ENCODE results near the gene NSD1.

NSD1 gene

GRCh38 chr5:177220576-177220975 lies 87.0 kb downstream of the NSD1 start:
- H3K27ac Mint-ChIP-seq, result no peak overlapping the region
- H3K4me3 Mint-ChIP-seq, result no peak overlapping the region
- peaks cover 16% of the 10 kb centered on the region for H3K36me3 Mint-ChIP-seq
- H3K4me1 Mint-ChIP-seq, result peaks cover 59% of the 10 kb centered on the region
- H3K9me3 Mint-ChIP-seq, result no peaks in the 10 kb centered on the region
- no peaks in the 10 kb centered on the region for H3K27me3 Mint-ChIP-seq

- Mint-ChIP-seq H3K9me3 (no peaks in the 10 kb centered on the region), H3K36me3 (peaks cover 14% of the 10 kb centered on the region), H3K4me3 (no peak overlapping the region), H3K27ac (no peak overlapping the region), H3K27me3 (no peaks in the 10 kb centered on the region), H3K4me1 (peaks cover 52% of the 10 kb centered on the region)
Measured at GRCh38 chr5:177222269-177222668, 88.7 kb downstream of the NSD1 start.

GRCh38 chr5:177225798-177226197 lies 92.2 kb downstream of the NSD1 start:
- H3K36me3 Mint-ChIP-seq, result peaks cover 10% of the 10 kb centered on the region

GRCh38 chr5:177226860-177227259 lies 93.3 kb downstream of the NSD1 start:
- no peak overlapping the region for H3K27ac Mint-ChIP-seq
- no peak overlapping the region for H3K4me3 Mint-ChIP-seq
- H3K9me3 Mint-ChIP-seq, result no peaks in the 10 kb centered on the region
- no peaks in the 10 kb centered on the region for H3K27me3 Mint-ChIP-seq
- peaks cover 8% of the 10 kb centered on the region for H3K36me3 Mint-ChIP-seq
- H3K4me1 Mint-ChIP-seq, result peaks cover 45% of the 10 kb centered on the region

More at GRCh38 chr5:177225798-177226197, 92.2 kb downstream of the NSD1 start:
- no peak overlapping the region for H3K4me3 Mint-ChIP-seq
- no peaks in the 10 kb centered on the region for H3K9me3 Mint-ChIP-seq
- H3K27ac Mint-ChIP-seq, result no peak overlapping the region
- H3K4me1 Mint-ChIP-seq, result peaks cover 51% of the 10 kb centered on the region
- no peaks in the 10 kb centered on the region for H3K27me3 Mint-ChIP-seq

DNA sequence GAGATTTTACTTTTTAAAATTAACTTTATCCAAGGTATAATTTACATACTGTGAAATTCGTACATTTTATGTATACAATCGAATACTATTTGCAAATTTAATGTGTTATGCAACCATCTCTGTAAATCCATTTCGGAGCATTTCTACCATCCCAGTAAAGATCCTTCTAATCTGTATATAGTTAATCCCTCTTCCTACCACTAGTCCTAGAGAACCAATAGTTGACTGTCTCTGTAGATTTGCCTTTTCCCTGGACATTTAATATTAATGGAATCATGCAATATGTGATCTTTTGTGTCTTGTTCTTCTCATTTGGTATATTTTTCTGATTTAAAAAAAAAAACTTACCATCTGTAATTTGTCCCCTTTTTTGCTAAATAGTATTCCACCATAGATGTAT lies 95.2 kb downstream of the NSD1 start:
- Mint-ChIP-seq H3K4me3 (no peak overlapping the region), H3K36me3 (peaks cover 4% of the 10 kb centered on the region)

GRCh38 chr5:177230660-177231059 lies 97.1 kb downstream of the NSD1 start:
- no peak overlapping the region for H3K27ac Mint-ChIP-seq
- H3K36me3 Mint-ChIP-seq, result peaks cover 2% of the 10 kb centered on the region
- H3K4me3 Mint-ChIP-seq, result no peak overlapping the region
- peaks cover 48% of the 10 kb centered on the region for H3K4me1 Mint-ChIP-seq
- H3K27me3 Mint-ChIP-seq, result no peaks in the 10 kb centered on the region
- H3K9me3 Mint-ChIP-seq, result no peaks in the 10 kb centered on the region

More for the DNA sequence above, 95.2 kb downstream of the NSD1 start:
- no peaks in the 10 kb centered on the region for H3K9me3 Mint-ChIP-seq
- peaks cover 48% of the 10 kb centered on the region for H3K4me1 Mint-ChIP-seq
- H3K27ac Mint-ChIP-seq, result no peak overlapping the region
- no peaks in the 10 kb centered on the region for H3K27me3 Mint-ChIP-seq

DNA sequence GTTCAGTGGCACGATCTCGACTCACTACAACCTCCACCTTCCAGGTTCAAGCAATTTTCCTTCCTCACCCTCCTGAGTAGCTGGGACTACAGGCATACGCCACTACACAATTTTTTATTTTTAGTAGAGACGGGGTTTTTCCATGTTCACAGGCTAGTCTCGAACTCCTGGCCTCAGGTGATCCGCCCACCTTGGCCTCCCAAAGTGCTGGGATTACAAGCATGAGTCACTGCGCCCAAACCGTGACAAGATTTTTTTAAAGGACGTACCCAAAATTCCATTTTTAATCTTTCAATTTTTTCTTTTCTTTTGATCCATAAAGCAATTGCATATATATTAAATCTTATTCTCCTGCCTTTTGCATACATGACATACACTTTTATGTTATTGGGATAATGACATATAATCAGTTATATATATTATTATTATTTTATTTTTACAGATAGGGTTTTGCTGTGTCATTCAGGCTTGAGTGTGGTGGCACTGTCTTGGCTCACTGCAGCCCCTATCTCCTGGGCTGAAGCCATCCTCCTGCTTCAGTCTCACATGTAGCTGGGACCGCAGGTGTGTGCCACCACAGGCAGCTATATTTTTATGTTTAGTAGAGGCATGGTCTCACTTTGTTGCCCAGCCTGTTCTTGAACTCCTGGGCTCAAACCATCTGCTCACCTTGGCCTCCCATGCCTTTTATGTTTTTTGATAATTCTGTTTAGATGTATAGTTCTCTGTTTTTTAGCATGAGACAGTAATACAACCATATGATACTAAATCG lies 98.1 kb downstream of the NSD1 start:
- Mint-ChIP-seq H3K27ac (no peak overlapping the region), H3K9me3 (no peaks in the 10 kb centered on the region), H3K36me3 (peaks cover 5% of the 10 kb centered on the region), H3K4me1 (peaks cover 52% of the 10 kb centered on the region), H3K27me3 (no peaks in the 10 kb centered on the region), H3K4me3 (no peak overlapping the region)

GRCh38 chr5:177232358-177232757 lies 98.8 kb downstream of the NSD1 start:
- Mint-ChIP-seq H3K9me3 (no peaks in the 10 kb centered on the region), H3K27me3 (no peaks in the 10 kb centered on the region), H3K4me3 (no peak overlapping the region), H3K4me1 (peaks cover 47% of the 10 kb centered on the region), H3K36me3 (peaks cover 5% of the 10 kb centered on the region), H3K27ac (no peak overlapping the region)

DNA sequence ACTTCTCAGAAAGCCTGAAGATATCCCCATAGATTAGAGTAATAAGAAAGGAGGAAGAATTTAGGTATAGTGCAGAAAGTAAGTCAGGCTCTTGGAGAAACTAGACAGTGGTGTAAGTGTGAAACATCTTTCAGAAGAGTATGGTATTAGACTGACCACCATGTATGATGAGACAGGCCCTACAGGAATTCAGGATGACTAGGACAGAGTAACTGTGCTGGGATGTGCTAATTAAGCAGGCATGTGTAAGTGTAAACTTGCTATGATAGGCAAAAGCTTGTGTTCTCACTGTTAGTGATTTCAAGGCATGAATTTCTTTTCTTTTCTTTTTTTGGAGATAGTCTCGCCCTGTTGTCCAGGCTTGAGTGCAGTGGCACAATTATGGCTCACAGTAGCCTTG lies 99.2 kb downstream of the NSD1 start:
- H3K27ac Mint-ChIP-seq, result no peak overlapping the region
- H3K27me3 Mint-ChIP-seq, result no peaks in the 10 kb centered on the region
- H3K4me1 Mint-ChIP-seq, result peaks cover 46% of the 10 kb centered on the region
- no peak overlapping the region for H3K4me3 Mint-ChIP-seq
- H3K9me3 Mint-ChIP-seq, result no peaks in the 10 kb centered on the region
- peaks cover 6% of the 10 kb centered on the region for H3K36me3 Mint-ChIP-seq

DNA sequence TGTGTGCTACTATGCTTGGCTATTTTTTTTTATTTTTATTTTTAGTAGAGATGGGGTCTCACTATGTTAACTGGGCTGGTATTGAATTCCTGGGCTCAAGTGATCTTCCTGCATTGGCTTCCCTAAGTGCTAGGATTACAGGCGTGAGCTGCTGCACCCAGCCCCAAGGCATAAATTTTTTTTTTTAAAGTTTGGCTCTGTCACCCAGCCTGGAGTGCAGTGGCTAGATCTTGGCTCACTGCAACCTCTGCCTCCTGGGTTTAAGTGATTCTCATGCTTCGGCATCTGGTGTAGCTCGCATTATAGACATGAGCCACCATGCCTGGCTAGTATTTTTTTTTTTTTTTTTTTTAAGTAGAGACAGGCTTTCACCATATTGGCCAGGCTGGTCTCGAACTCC lies 99.6 kb downstream of the NSD1 start:
- Mint-ChIP-seq H3K4me1 (peaks cover 42% of the 10 kb centered on the region), H3K27ac (no peak overlapping the region), H3K9me3 (no peaks in the 10 kb centered on the region), H3K4me3 (no peak overlapping the region), H3K27me3 (no peaks in the 10 kb centered on the region), H3K36me3 (peaks cover 10% of the 10 kb centered on the region)

DNA sequence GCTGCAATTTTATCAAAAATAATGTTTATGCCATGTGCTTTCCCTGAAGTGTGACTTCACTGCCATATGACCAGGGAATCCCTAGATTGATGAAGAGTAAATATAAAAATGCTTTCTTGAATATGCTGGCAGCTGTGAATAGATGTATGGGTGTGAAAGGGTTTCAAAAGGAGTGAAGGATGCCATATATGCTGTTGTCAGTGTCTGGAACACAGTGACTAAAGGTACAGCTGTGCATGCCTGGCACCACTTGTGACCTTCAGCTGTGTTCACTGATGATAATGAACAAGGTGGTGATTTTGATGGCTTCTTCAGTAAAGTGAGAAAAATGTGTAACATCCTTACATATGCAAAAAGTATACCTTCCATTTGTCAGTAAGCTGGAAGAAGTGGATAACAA lies 100.2 kb downstream of the NSD1 start:
- Mint-ChIP-seq H3K36me3 (peaks cover 10% of the 10 kb centered on the region), H3K4me3 (no peak overlapping the region), H3K27ac (peak overlapping the region; percentile 31), H3K4me1 (peaks cover 36% of the 10 kb centered on the region), H3K27me3 (no peaks in the 10 kb centered on the region), H3K9me3 (no peaks in the 10 kb centered on the region)

DNA sequence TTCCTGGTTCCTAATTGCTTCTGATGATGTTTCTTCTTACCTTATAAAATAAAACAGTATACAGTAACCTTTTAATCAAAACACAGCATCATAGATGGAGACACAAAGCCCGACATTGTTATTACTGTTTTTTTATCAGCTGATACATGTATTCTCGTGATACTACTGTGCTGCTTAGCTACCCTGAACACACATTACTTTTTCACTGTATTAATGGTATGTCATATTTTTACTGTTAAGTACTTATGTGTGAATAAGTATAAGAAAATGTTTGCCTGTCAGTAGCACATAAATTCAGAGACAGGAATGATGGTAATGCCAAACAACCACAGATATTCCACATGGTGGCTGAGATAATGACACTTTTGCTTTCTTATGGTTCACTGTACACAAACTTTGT lies 101.3 kb downstream of the NSD1 start:
- H3K4me1 Mint-ChIP-seq, result peaks cover 28% of the 10 kb centered on the region
- no peaks in the 10 kb centered on the region for H3K27me3 Mint-ChIP-seq
- H3K36me3 Mint-ChIP-seq, result peaks cover 10% of the 10 kb centered on the region
- no peaks in the 10 kb centered on the region for H3K9me3 Mint-ChIP-seq
- H3K4me3 Mint-ChIP-seq, result no peak overlapping the region
- H3K27ac Mint-ChIP-seq, result no peak overlapping the region

- Mint-ChIP-seq H3K27me3 (no peaks in the 10 kb centered on the region), H3K27ac (no peak overlapping the region), H3K4me3 (no peak overlapping the region), H3K9me3 (no peaks in the 10 kb centered on the region), H3K36me3 (peaks cover 13% of the 10 kb centered on the region), H3K4me1 (no peaks in the 10 kb centered on the region)
Measured at GRCh38 chr5:177241768-177242167, 108.2 kb downstream of the NSD1 start.

DNA sequence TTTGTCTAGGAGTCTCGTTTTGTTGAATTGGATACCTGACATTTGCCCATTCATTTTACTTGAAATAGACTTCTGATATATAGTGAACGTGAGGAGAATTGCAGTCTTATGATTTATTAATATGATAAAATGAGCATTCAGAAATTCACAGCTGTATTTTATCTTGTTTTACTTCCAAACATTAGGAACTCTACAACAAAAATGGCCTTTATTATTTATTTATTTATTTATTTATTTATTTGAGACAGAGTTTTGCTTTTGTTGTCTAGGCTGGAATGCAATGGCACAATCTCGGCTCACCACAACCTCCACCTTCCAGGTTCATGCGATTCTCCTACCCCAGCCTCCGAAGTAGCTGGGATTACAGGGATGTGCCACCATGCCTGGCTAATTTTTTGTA lies 108.7 kb downstream of the NSD1 start:
- H3K27ac Mint-ChIP-seq, result no peak overlapping the region
- H3K36me3 Mint-ChIP-seq, result peaks cover 14% of the 10 kb centered on the region
- no peaks in the 10 kb centered on the region for H3K9me3 Mint-ChIP-seq
- H3K27me3 Mint-ChIP-seq, result no peaks in the 10 kb centered on the region
- H3K4me1 Mint-ChIP-seq, result no peaks in the 10 kb centered on the region
- H3K4me3 Mint-ChIP-seq, result no peak overlapping the region

DNA sequence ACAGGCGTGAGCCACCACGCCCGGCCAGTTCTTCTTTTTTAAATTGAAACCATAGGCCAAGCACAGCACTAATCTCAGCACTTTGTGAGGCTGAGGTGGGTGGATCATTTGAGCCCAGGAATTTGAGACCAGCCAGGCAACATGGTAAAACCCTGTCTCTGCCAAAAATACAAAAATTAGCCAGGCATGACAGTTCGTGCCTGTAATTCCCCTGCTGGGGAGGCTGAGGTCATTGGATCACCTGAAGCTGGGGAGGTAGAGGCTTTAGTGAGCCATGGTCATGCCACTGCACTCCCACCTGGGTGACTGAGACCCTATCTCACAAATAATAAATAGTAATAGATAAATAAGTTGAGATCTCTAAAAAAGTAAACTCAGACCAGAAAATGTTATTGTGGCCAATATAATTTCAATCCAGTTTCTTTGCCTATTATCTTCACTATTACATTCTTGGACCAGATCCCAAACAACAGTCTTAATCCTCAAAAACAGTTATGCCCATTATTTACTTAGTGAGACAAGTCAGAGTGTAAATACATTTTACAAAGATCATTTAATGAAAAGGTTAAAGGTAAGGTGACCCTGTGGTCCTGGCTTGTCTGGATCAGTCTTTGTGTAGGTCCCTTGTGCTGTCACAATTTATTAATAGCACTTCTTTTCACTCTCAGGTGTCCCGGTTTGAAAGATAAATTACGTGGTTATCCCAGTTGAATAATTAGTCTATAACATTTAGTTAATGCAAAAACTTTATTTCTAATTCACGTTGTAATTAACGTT lies 116.4 kb downstream of the NSD1 start:
- H3K9me3 Mint-ChIP-seq, result no peaks in the 10 kb centered on the region
- H3K36me3 Mint-ChIP-seq, result peaks cover 6% of the 10 kb centered on the region
- H3K27ac Mint-ChIP-seq, result no peak overlapping the region
- H3K27me3 Mint-ChIP-seq, result no peaks in the 10 kb centered on the region
- H3K4me3 Mint-ChIP-seq, result no peak overlapping the region
- no peaks in the 10 kb centered on the region for H3K4me1 Mint-ChIP-seq

GRCh38 chr5:177253252-177253651 lies 119.7 kb downstream of the NSD1 start:
- Mint-ChIP-seq H3K36me3 (peaks cover 5% of the 10 kb centered on the region), H3K27ac (no peak overlapping the region), H3K4me3 (no peak overlapping the region), H3K27me3 (no peaks in the 10 kb centered on the region), H3K9me3 (no peaks in the 10 kb centered on the region), H3K4me1 (peaks cover 6% of the 10 kb centered on the region)

Measured in activated naive CD4-positive, alpha-beta T cell treated with anti-CD3 and anti-CD28 coated beads, Interleukin-2, amount 50 U/mL, for 24 hours (primary cell).